ENCODE data around the gene LIMS1.

GRCh38 chr2:108538000-108538625 lies 3.8 kb downstream of the LIMS1 start:
- no peak for TF ChIP-seq POLR2A (IDR thresholded peaks at IDR 0.05)
- TF ChIP-seq CTCF (IDR thresholded peaks at IDR 0.05), result no peak
- TF ChIP-seq EP300 (IDR thresholded peaks at IDR 0.05), result no peak
- TF ChIP-seq POLR2AphosphoS5 (IDR thresholded peaks at IDR 0.05), result no peak

Measured in stomach (tissue), 4 donors.